GM19193 (cell line): ENCODE measurements around the gene C2CD4D.

Experiments
- POLR2A ChIP-seq: IDR thresholded peaks from 4 replicates; pipeline ENCODE4 v1.6.1; 2011; ENCODE audit not compliant: insufficient read depth, insufficient read length; ENCODE audit errors: extremely low read depth

C2CD4D gene

GRCh38 chr1:151858886-151859665, 19.5 kb upstream of the C2CD4D start:
- TF ChIP-seq POLR2A, result no peak

GRCh38 chr1:151858030-151858746, 18.6 kb upstream of the C2CD4D start:
- no peak for TF ChIP-seq POLR2A

- no peak for TF ChIP-seq POLR2A
Measured at GRCh38 chr1:151855933-151856332, 16.3 kb upstream of the C2CD4D start.

GRCh38 chr1:151854658-151855057, 15.0 kb upstream of the C2CD4D start:
- no peak for TF ChIP-seq POLR2A

GRCh38 chr1:151853411-151853943, 13.9 kb upstream of the C2CD4D start, which contains the start of gene THEM5:
Gene THEM5 (minus strand): TSS chr1:151853712. CDS start chr1:151853565, 147 bp downstream.
- TF ChIP-seq POLR2A, result no peak

- no peak for TF ChIP-seq POLR2A
Measured at GRCh38 chr1:151852733-151853132, 13.1 kb upstream of the C2CD4D start.

- TF ChIP-seq POLR2A, result no peak
Measured at GRCh38 chr1:151851886-151852285, 12.3 kb upstream of the C2CD4D start.

- no peak for TF ChIP-seq POLR2A
Measured at GRCh38 chr1:151849871-151850270, 10.3 kb upstream of the C2CD4D start.

- TF ChIP-seq POLR2A, result no peak
Measured at GRCh38 chr1:151849126-151849525, 9.5 kb upstream of the C2CD4D start.

GRCh38 chr1:151847867-151848596, 8.4 kb upstream of the C2CD4D start:
- TF ChIP-seq POLR2A, result no peak

GRCh38 chr1:151846686-151847237, 7.1 kb upstream of the C2CD4D start:
- TF ChIP-seq POLR2A, result no peak

- no peak for TF ChIP-seq POLR2A
Measured at GRCh38 chr1:151846062-151846568, 6.5 kb upstream of the C2CD4D start.

- no peak for TF ChIP-seq POLR2A
Measured at GRCh38 chr1:151843398-151843797, 3.8 kb upstream of the C2CD4D start.

GRCh38 chr1:151841141-151841540, 1.5 kb upstream of the C2CD4D start:
- TF ChIP-seq POLR2A, result no peak
